Kidney (tissue), 14 donors: ENCODE data around the gene HSPA14. TPM values are rescaled to one million over a fixed set of nuclear protein-coding genes. Genes with fewer than 3 reads are reported as not detected.

Experiments
- DNase-seq, 5 donors: peaks; one replicate each; pipeline ENCODE4 v3.0.0-alpha.2; 2013 to 2020
- FAIRE-seq: peaks from 2 replicates; lab custom pipeline; 2012; peaks lifted over from hg19 to GRCh38; lab: Jason Lieb, UNC
- H3K27ac ChIP-seq, 2 donors: one replicate each; pipeline ENCODE4 v1.7.0; 2013; ENCODE audit warnings: low read depth in 2 of 2, low read length in 2 of 2, inconsistent platforms in 1 of 2
- H3K27me3 ChIP-seq: one replicate; pipeline ENCODE4 v1.7.1; 2013; ENCODE audit warnings: low read length, inconsistent platforms; ENCODE audit not compliant: control insufficient read depth, insufficient read depth
- H3K36me3 ChIP-seq, 3 donors: one replicate each; pipeline versions ENCODE4 v1.7.0 to v1.7.1; 2013; ENCODE audit warnings: low read length in 3 of 3, control low read depth in 1 of 3, inconsistent platforms in 1 of 3; ENCODE audit not compliant: insufficient read depth in 3 of 3, control insufficient read depth in 2 of 3
- H3K4me1 ChIP-seq, 3 donors: one replicate each; pipeline versions ENCODE4 v1.7.0 to v1.7.1; 2013; ENCODE audit warnings: low read length in 3 of 3, inconsistent platforms in 1 of 3, low read depth in 1 of 3; ENCODE audit not compliant: control insufficient read depth in 2 of 3, insufficient read depth in 2 of 3
- H3K4me3 ChIP-seq, 3 donors: one replicate each; pipeline versions ENCODE4 v1.7.0 to v1.8.1; 2013; ENCODE audit warnings: low read length in 3 of 3, control low read depth in 1 of 3, inconsistent platforms in 1 of 3
- H3K9ac ChIP-seq, 3 donors: one replicate each; pipeline versions ENCODE4 v1.7.0 to v1.7.1; 2013; ENCODE audit warnings: low read length in 3 of 3, control low read depth in 1 of 3, inconsistent platforms in 1 of 3
- H3K9me3 ChIP-seq, 3 donors: one replicate each; pipeline versions ENCODE4 v1.7.0 to v1.7.1; 2013; ENCODE audit warnings: low read length in 3 of 3, control low read depth in 1 of 3, inconsistent platforms in 1 of 3; ENCODE audit not compliant: control insufficient read depth in 2 of 3, insufficient read depth in 1 of 3
- intact Hi-C: fragments of 100-400 bp; cut with DNase I; formaldehyde crosslinking; loops from one replicate; pipeline ENCODE4 v1.11.1; 2022
- polyA plus RNA-seq: library from polyadenylated mRNA; stranded (reverse); fragments of 350-450 nt; fragmentation: Illumina TruSeq; extraction: RNeasy Lipid Tissue Mini Kit (QIAGEN cat#74804); gene quantifications from one replicate; pipeline ENCODE4 v1.2.3, GENCODE V29; 2014; ENCODE audit warnings: low read depth, low replicate concordance; ENCODE audit not compliant: insufficient read depth
- total RNA-seq: library from RNA; stranded (reverse); fragmentation: NEBNext Ultra II Directional; extraction: Animal tissue kit (Norgen Biotek cat#: 25700); gene quantifications from one replicate; pipeline ENCODE4 v1.2.1, GENCODE V29; 2021
- TF ChIP-seq, protein P1 (sequence below): IDR thresholded peaks from 3 replicates; pipeline ENCODE4 v1.5.1; 2012; ENCODE audit warnings: mild to moderate bottlenecking, moderate library complexity, borderline replicate concordance; ENCODE audit not compliant: insufficient read depth; ENCODE audit errors: extremely low read depth
- donor health status: control.
- donor health status: control.
- donor health status: control.
- donor health status: control.
- donor health status: control.
- donor health status: DM: yes; HTN: yes; CAD: no.
- donor health status: Normal renal cell carcinoma (clear cell type).

Gene HSPA14
- total and polyA plus RNA-seq, 2 donors from 2014 or later, result 9.7 to 10.4 TPM

DNA sequence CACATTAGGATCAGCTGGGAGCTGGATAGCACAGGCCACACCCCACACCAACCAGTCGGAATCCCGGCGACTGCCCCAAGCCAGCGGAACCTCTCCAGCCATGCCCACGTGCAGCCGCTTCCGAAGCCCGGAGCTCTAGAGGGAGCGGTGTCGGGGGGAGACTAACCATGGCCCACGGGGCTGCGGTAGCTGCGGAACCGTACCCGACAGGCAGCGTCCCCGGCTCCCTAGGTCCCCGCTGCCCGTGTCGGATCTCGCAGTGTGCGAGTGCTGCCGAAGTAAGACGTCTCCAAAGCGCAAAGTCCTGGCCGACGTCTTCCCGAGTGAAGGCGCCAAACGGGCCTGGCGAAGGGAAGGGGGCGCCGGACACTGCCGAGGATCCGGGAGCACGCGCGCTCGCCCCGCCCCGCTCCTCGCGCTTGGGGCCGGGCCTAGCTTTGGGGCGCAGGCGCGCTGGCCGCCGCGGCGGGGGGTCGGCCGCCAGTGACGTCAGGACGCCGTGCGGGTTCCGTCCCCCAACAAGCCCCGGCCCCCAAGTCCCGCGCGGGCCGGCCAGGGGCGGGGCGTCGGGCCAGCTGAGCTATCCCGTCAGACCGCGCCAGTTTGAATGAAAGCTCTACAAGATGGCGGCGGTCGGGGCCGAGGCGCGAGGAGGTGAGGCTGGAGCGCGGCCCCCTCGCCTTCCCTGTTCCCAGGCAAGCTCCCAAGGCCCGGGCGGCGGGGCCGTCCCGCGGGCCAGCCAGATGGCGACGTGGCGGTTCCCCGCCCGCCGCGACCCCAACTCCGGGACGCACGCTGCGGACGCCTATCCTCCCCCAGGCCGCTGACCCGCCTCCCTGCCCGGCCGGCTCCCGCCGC, 40.4 kb downstream of the HSPA14 start, which contains the start of gene SUV39H2:
TSS of gene SUV39H2 (plus strand) at position 601 of the 858 bp plus-strand sequence. CDS start at position 624, 23 bp downstream.
- intact Hi-C loops, result no loop called here
- FAIRE-seq, result no peak

DNA sequence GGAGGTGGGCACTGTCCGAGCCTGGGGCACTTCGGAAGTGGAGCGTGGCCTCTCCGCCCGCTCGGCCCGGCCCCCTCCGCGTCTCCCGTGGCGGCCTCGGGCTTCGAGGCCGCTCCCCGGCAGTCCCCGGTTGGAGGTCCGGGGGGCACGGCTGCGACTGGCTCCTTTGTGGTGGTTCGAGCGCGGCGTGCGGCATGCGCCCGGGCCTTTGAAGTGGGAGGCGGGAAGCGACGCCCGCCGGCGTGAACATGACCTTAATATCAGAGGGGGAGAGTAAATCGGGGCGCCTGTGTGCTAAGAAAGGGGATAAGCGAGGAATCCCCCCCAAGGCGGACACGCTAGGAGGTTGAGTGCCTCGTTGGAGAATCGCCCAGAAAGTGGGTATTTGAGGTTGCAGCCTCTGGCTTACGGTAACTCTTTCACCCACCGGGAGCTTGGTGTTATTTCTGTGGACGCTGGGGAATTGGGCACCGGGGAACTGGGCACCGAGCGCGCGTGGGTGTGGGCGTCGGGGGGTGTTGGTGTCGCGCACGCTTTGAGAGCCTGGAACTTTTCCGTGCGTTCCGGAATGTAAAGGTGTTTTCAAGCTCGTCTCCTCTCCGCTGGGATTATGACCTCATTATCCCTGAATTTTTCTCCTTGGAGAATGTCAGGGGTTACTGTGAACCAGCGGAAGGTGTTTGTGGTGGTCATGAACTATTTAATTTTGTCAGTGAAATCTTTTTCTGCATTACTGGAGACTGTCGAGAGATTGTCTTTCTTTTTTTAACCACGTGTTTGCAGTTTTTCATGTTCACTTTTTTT, 41.2 kb downstream of the HSPA14 start:
- no peaks in the 10 kb centered on the region for H3K9me3 ChIP-seq
- H3K27me3 ChIP-seq, result no peaks in the 10 kb centered on the region
- FAIRE-seq, result no peak
- peak overlapping the region; percentile 56 to 76 (median 74) for H3K4me3 ChIP-seq
- H3K27ac ChIP-seq, result peak overlapping the region; percentile 61 to 70
- H3K9ac ChIP-seq, result peak overlapping the region; percentile 41 to 74 (median 51)
- no peaks in the 10 kb centered on the region for H3K36me3 ChIP-seq
- TF ChIP-seq, protein P1, sequence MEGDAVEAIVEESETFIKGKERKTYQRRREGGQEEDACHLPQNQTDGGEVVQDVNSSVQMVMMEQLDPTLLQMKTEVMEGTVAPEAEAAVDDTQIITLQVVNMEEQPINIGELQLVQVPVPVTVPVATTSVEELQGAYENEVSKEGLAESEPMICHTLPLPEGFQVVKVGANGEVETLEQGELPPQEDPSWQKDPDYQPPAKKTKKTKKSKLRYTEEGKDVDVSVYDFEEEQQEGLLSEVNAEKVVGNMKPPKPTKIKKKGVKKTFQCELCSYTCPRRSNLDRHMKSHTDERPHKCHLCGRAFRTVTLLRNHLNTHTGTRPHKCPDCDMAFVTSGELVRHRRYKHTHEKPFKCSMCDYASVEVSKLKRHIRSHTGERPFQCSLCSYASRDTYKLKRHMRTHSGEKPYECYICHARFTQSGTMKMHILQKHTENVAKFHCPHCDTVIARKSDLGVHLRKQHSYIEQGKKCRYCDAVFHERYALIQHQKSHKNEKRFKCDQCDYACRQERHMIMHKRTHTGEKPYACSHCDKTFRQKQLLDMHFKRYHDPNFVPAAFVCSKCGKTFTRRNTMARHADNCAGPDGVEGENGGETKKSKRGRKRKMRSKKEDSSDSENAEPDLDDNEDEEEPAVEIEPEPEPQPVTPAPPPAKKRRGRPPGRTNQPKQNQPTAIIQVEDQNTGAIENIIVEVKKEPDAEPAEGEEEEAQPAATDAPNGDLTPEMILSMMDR, result no peak
- intact Hi-C loops, result no loop called here
- peaks cover 0 to 5% (median 3%) of the 10 kb centered on the region in 3 donors for H3K4me1 ChIP-seq
- peak in 3 of 5 donors; percentile 59 to 75 (median 68) for DNase-seq

More for the DNA sequence above, 40.4 kb downstream of the HSPA14 start, which contains the start of gene SUV39H2:
- H3K9me3 ChIP-seq, result no peaks in the 10 kb centered on the region
- peak; percentile 97 to 99 (median 98) for DNase-seq
- peak within 1 kb of the TSS; percentile 81 to 92 (median 87) for H3K4me3 ChIP-seq
- H3K27ac ChIP-seq, result peak within 1 kb of the TSS; percentile 89 to 95
- peak within 1 kb of the TSS; percentile 51 to 84 (median 81) for H3K9ac ChIP-seq
- no peaks in the 10 kb centered on the region for H3K36me3 ChIP-seq
- H3K4me1 ChIP-seq, result peaks cover 0 to 5% (median 3%) of the 10 kb centered on the region in 3 donors
- no peaks in the 10 kb centered on the region for H3K27me3 ChIP-seq
- TF ChIP-seq, protein P1, result peak; percentile 19

DNA sequence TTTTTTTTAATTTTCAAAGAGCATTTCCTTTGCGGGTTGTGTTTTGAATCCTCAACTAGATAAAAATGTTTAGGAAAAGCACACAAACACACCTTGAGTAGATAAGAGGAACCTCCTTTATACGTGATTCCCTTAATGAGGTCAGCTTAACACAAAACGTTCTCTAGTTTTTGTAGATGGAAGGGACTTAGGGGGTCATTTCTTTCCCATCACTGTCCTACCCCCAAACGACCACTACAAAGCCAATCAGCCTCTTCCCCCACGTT, 41.8 kb downstream of the HSPA14 start:
- peak overlapping the region; percentile 56 to 76 (median 74) for H3K4me3 ChIP-seq
- intact Hi-C loops, result no loop called here
- TF ChIP-seq, protein P1, result no peak
- no peak for FAIRE-seq
- no peaks in the 10 kb centered on the region for H3K9me3 ChIP-seq
- H3K4me1 ChIP-seq, result peaks cover 0 to 5% (median 3%) of the 10 kb centered on the region in 3 donors
- H3K27me3 ChIP-seq, result no peaks in the 10 kb centered on the region
- H3K36me3 ChIP-seq, result no peaks in the 10 kb centered on the region
- peak overlapping the region in 1 of 3 donors; percentile 41 for H3K9ac ChIP-seq
- peak in 1 of 5 donors; percentile 35 for DNase-seq
- no peak overlapping the region for H3K27ac ChIP-seq
